GM12878 (cell line): ENCODE measurements around the gene ACTL8. TPM values are rescaled to one million over a fixed set of nuclear protein-coding genes. Genes with fewer than 3 reads are reported as not detected.

Experiments used
- ATAC-seq: fragments of 200-7000 bp; cut with Tn5 transposase; 3 replicates; pipeline ENCODE4 v1.9.1; 2020; ENCODE audit warnings: mild to moderate bottlenecking, moderate library complexity
- BruUV-seq: library from RNA; stranded (reverse); fragments of 400-500 nt; replicated peaks from 2 replicates; lab custom pipeline; 2021; lab: Mats Ljungman, UMichigan
- CTCF ChIA-PET: fragments of 300-600 bp; sonication (Branson Sonifier 250); formaldehyde crosslinking; extraction: SDS; loops from one replicate; lab custom pipeline; 2021; ENCODE audit warnings: inconsistent platforms; lab: Yijun Ruan, JAX
- POLR2A ChIA-PET: fragments of 350-600 bp; formaldehyde crosslinking; extraction: SDS; loops from one replicate; lab custom pipeline; 2021; ENCODE audit warnings: inconsistent platforms; lab: Charles Lee
- RAD21 ChIA-PET: fragments of 300-600 bp; sonication (Branson Sonifier 250); formaldehyde crosslinking; loops from one replicate; lab custom pipeline; 2023; ENCODE audit warnings: antibody characterized with exemption; ENCODE audit not compliant: unreplicated experiment; lab: Charles Lee
- SMC1A ChIA-PET: fragments of 300-600 bp; sonication (Branson Sonifier 250); formaldehyde crosslinking; loops from one replicate; lab custom pipeline; 2023; ENCODE audit not compliant: unreplicated experiment, uncharacterized antibody; lab: Charles Lee
- DNase-seq: peaks from one replicate; pipeline ENCODE4 v3.0.0-alpha.2; 2011; ENCODE audit warnings: low read depth, low spot score
- FAIRE-seq: peaks from 3 replicates; lab custom pipeline; 2011; peaks lifted over from hg19 to GRCh38; lab: Jason Lieb, UNC
- H2AFZ ChIP-seq: 2 replicates; pipeline ENCODE4 v1.6.0; 2011; ENCODE audit warnings: low read depth, low read length, control low read depth; ENCODE audit not compliant: control insufficient read depth
- H3K27ac ChIP-seq: 2 replicates; pipeline ENCODE4 v1.5.1; 2011; ENCODE audit warnings: control low read depth; ENCODE audit not compliant: control insufficient read depth, insufficient read depth
- H3K27me3 ChIP-seq, 2 experiments: replicated peaks in 1 of 2; 2 replicates each; pipeline versions ENCODE4 v1.6.0 to v1.6.1; 2011; ENCODE audit warnings: low read length in 1 of 2; ENCODE audit not compliant: control insufficient read depth in 2 of 2, insufficient read depth in 2 of 2
- H3K36me3 ChIP-seq, 2 experiments: 2 replicates each; pipeline ENCODE4 v1.5.1; 2011; ENCODE audit warnings: low read length in 1 of 2; ENCODE audit not compliant: control insufficient read depth in 2 of 2, insufficient read depth in 2 of 2
- H3K4me1 ChIP-seq: 2 replicates; pipeline ENCODE4 v1.6.1; 2011; ENCODE audit warnings: mild to moderate bottlenecking, low read length, moderate library complexity, mixed read lengths; ENCODE audit not compliant: control insufficient read depth, insufficient read depth
- H3K4me2 ChIP-seq: 2 replicates; pipeline ENCODE4 v1.6.0; 2011; ENCODE audit warnings: control low read depth; ENCODE audit not compliant: control insufficient read depth, insufficient read depth
- H3K4me3 ChIP-seq: fragments of 200-600 bp; sonication (generic); 2 replicates; pipeline ENCODE4 v1.5.1; 2016
- H3K79me2 ChIP-seq: 2 replicates; pipeline ENCODE4 v1.6.0; 2011; ENCODE audit warnings: low read length; ENCODE audit not compliant: control insufficient read depth, insufficient read depth
- H3K9ac ChIP-seq: 2 replicates; pipeline ENCODE4 v1.8.0; 2011; ENCODE audit warnings: low read length, control low read depth, mixed read lengths; ENCODE audit not compliant: control insufficient read depth, insufficient read depth
- H3K9me3 ChIP-seq: replicated peaks from 3 replicates; pipeline ENCODE4 v1.5.1; 2011; ENCODE audit warnings: mild to moderate bottlenecking, low read length; ENCODE audit not compliant: control insufficient read depth, insufficient read depth
- H4K20me1 ChIP-seq: 2 replicates; pipeline ENCODE4 v1.6.0; 2011; ENCODE audit not compliant: control insufficient read depth, insufficient read depth
- E4F1 ChIP-seq: fragments of 450-650 bp; IDR thresholded peaks from 2 replicates; pipeline ENCODE4 v1.6.1; 2018; ENCODE audit warnings: borderline replicate concordance, mild to moderate bottlenecking; ENCODE audit not compliant: partially characterized antibody
- FOXM1 ChIP-seq: IDR thresholded peaks from 2 replicates; pipeline ENCODE4 v1.6.1; 2012; ENCODE audit warnings: low read depth, mild to moderate bottlenecking, inconsistent platforms, low read length, moderate library complexity
- HDGF ChIP-seq: fragments of 450-650 bp; IDR thresholded peaks from 2 replicates; pipeline ENCODE4 v1.6.1; 2016; ENCODE audit warnings: antibody characterized with exemption
- PML ChIP-seq: IDR thresholded peaks from 2 replicates; pipeline ENCODE4 v1.6.1; 2012; ENCODE audit warnings: low read length, inconsistent platforms
- RBBP5 ChIP-seq: fragments of 200-600 bp; sonication (generic); conservative IDR thresholded peaks from 2 replicates; pipeline ENCODE4 v1.6.1; 2016
- RFX5 ChIP-seq: IDR thresholded peaks from 2 replicates; pipeline ENCODE4 v1.6.1; 2011; ENCODE audit warnings: low read depth, low read length, improper control_type of control experiment
- ZZZ3 ChIP-seq: IDR thresholded peaks from 2 replicates; pipeline ENCODE4 v1.6.1; 2011; ENCODE audit warnings: low read depth; ENCODE audit not compliant: control insufficient read depth, insufficient read length
- WGBS: methylation state at CpG from one replicate; pipeline ENCODE4 v1.1.6; 2016; ENCODE audit warnings: low lambda C conversion rate; ENCODE audit not compliant: insufficient replicate concordance, insufficient coverage; ENCODE audit errors: missing lambda C conversion rate; 5-methylcytosine and 5-hydroxymethylcytosine counted together
- in situ Hi-C: fragments of 300-500 bp; cut with MboI; formaldehyde crosslinking; loops from 9 replicates; pipeline ENCODE4 v1.14.3; 2018; ENCODE audit warnings: mixed read lengths
- intact Hi-C: fragments of 100-400 bp; cut with micrococcal nuclease; formaldehyde crosslinking; loops from one replicate; pipeline ENCODE4 v1.14.2; 2022; ENCODE audit not compliant: unreplicated experiment
- polyA plus RNA-seq, 11 experiments: library from polyadenylated mRNA; depleted of rRNA in 4 of 11; unstranded in 6 of 11; stranded (reverse) in 5 of 11; fragments of >200 nt; fragmentation: Nextera tagmentation in 4 of 11; fragmentation: Illumina TruSeq in 1 of 11; extraction: Ambion mirVana in 4 of 11; extraction: Trizol in 1 of 11; gene quantifications; 1 replicate in 1 of 11; 2 replicates in 10 of 11; pipeline versions ENCODE4 v1.2.1 to v1.2.3, GENCODE V29; 2011 to 2016; ENCODE audit warnings: inconsistent platforms in 2 of 11, missing spikeins in 2 of 11, low read depth in 1 of 11
- total RNA-seq, 4 experiments: library from RNA; depleted of rRNA in 3 of 4; stranded (reverse); fragments of >200 nt in 3 of 4; fragmentation: Illumina TruSeq in 1 of 4; extraction: Trizol in 1 of 4; gene quantifications; 2 replicates each; pipeline versions ENCODE4 v1.2.1 to v1.2.3, GENCODE V29; 2013 to 2021
- TF ChIP-seq, protein P1 (sequence below): fragments of 450-650 bp; formaldehyde crosslinking; IDR thresholded peaks from 2 replicates; pipeline ENCODE4 v1.5.0; 2022; ENCODE audit warnings: mild to moderate bottlenecking, missing genetic modification characterization
- TF ChIP-seq, protein P2 (sequence below): fragments of 450-650 bp; IDR thresholded peaks from 2 replicates; pipeline ENCODE4 v1.6.1; 2017; ENCODE audit warnings: mild to moderate bottlenecking, moderate library complexity

ACTL8 gene
- total and polyA plus RNA-seq, 10 of the 15 experiments (the other 5 are each of a cell fraction or from before 2014, with no cell fraction given), result 0.05 to 0.27 TPM; not detected in 8

- TF ChIP-seq E4F1 (no peak), RBBP5 (no peak)
Measured at GRCh38 chr1:17867470-17867869, 112.3 kb downstream of the ACTL8 start (continued).

DNA sequence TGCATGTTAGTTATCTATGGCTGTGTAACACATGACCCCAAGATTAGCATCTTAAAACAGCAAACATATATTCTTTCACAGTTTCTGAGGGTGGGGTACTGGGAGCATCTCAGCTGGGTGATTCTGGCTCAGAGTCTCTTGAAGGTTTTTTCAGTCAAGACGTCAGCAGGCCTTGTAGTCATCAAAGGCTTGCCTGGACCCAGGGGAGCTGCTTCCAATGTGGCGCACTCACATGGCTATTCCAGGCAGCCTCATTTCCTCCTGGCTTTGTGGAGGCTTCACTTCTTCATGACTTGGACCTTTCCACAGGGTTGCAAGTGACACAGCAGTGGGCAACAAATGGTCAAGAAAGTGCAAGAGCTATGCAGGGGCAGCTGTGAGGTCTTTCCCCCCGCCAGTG, 114.7 kb downstream of the ACTL8 start:
- RAD21 ChIA-PET, result no interaction called here
- POLR2A ChIA-PET, result no interaction called here

More for the DNA sequence above, 114.7 kb downstream of the ACTL8 start:
- no peak for FAIRE-seq
- H3K27ac ChIP-seq, result no peak overlapping the region
- no peak overlapping the region for H3K4me3 ChIP-seq
- ChIA-PET CTCF (no interaction called here), SMC1A (no interaction called here)
- no peaks in the 10 kb centered on the region for H3K79me2 ChIP-seq
- WGBS, result 8% methylated on average over 3 of the region's 3 CpGs
- H3K36me3 ChIP-seq, result no peaks in the 10 kb centered on the region
- H3K4me1 ChIP-seq, result no peaks in the 10 kb centered on the region
- DNase-seq, result no peak
- TF ChIP-seq, protein P1, sequence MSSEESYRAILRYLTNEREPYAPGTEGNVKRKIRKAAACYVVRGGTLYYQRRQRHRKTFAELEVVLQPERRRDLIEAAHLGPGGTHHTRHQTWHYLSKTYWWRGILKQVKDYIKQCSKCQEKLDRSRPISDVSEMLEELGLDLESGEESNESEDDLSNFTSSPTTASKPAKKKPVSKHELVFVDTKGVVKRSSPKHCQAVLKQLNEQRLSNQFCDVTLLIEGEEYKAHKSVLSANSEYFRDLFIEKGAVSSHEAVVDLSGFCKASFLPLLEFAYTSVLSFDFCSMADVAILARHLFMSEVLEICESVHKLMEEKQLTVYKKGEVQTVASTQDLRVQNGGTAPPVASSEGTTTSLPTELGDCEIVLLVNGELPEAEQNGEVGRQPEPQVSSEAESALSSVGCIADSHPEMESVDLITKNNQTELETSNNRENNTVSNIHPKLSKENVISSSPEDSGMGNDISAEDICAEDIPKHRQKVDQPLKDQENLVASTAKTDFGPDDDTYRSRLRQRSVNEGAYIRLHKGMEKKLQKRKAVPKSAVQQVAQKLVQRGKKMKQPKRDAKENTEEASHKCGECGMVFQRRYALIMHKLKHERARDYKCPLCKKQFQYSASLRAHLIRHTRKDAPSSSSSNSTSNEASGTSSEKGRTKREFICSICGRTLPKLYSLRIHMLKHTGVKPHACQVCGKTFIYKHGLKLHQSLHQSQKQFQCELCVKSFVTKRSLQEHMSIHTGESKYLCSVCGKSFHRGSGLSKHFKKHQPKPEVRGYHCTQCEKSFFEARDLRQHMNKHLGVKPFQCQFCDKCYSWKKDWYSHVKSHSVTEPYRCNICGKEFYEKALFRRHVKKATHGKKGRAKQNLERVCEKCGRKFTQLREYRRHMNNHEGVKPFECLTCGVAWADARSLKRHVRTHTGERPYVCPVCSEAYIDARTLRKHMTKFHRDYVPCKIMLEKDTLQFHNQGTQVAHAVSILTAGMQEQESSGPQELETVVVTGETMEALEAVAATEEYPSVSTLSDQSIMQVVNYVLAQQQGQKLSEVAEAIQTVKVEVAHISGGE, result no peak
- no peak for TF ChIP-seq RFX5
- no peak for TF ChIP-seq HDGF
- TF ChIP-seq PML, result no peak
- TF ChIP-seq FOXM1, result no peak
- TF ChIP-seq, protein P2, sequence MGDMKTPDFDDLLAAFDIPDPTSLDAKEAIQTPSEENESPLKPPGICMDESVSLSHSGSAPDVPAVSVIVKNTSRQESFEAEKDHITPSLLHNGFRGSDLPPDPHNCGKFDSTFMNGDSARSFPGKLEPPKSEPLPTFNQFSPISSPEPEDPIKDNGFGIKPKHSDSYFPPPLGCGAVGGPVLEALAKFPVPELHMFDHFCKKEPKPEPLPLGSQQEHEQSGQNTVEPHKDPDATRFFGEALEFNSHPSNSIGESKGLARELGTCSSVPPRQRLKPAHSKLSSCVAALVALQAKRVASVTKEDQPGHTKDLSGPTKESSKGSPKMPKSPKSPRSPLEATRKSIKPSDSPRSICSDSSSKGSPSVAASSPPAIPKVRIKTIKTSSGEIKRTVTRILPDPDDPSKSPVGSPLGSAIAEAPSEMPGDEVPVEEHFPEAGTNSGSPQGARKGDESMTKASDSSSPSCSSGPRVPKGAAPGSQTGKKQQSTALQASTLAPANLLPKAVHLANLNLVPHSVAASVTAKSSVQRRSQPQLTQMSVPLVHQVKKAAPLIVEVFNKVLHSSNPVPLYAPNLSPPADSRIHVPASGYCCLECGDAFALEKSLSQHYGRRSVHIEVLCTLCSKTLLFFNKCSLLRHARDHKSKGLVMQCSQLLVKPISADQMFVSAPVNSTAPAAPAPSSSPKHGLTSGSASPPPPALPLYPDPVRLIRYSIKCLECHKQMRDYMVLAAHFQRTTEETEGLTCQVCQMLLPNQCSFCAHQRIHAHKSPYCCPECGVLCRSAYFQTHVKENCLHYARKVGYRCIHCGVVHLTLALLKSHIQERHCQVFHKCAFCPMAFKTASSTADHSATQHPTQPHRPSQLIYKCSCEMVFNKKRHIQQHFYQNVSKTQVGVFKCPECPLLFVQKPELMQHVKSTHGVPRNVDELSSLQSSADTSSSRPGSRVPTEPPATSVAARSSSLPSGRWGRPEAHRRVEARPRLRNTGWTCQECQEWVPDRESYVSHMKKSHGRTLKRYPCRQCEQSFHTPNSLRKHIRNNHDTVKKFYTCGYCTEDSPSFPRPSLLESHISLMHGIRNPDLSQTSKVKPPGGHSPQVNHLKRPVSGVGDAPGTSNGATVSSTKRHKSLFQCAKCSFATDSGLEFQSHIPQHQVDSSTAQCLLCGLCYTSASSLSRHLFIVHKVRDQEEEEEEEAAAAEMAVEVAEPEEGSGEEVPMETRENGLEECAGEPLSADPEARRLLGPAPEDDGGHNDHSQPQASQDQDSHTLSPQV, result no peak
- no peak for TF ChIP-seq ZZZ3
- no peak overlapping the region for H3K4me2 ChIP-seq
- no peaks in the 10 kb centered on the region for H3K9me3 ChIP-seq
- no peak overlapping the region for H3K9ac ChIP-seq
- H3K27me3 ChIP-seq, result no peaks in the 10 kb centered on the region; a peak in 1 of 4 replicates
- no peaks in the 10 kb centered on the region for H4K20me1 ChIP-seq
- BruUV-seq, result no TSS peak
- H2AFZ ChIP-seq, result no peak overlapping the region
- no peak for ATAC-seq
- in situ Hi-C loops (no loop called here), intact Hi-C loops (no loop called here)
